OCI-LY7 (cell line): Measurements from ENCODE around the gene ATP2B1. TPM values are rescaled to one million over a fixed set of nuclear protein-coding genes. Genes with fewer than 3 reads are reported as not detected.

Source experiments
- BruUV-seq: library from RNA; stranded (reverse); fragments of 400-500 nt; replicated peaks from 2 replicates; lab custom pipeline; 2021; lab: Mats Ljungman, UMichigan
- CTCF ChIA-PET: fragments of 300-600 bp; sonication (Branson Sonifier 250); formaldehyde crosslinking; loops from one replicate; lab custom pipeline; 2022; ENCODE audit warnings: antibody characterized with exemption; ENCODE audit not compliant: unreplicated experiment; lab: Charles Lee
- POLR2A ChIA-PET: fragments of 300-600 bp; sonication (Branson Sonifier 250); formaldehyde crosslinking; loops from one replicate; lab custom pipeline; 2022; ENCODE audit warnings: antibody characterized with exemption; lab: Charles Lee
- DNase-seq: peaks from one replicate; pipeline ENCODE4 v3.0.0-alpha.2; 2015; ENCODE audit warnings: low spot score
- H2AFZ ChIP-seq: fragments of 200-600 bp; sonication (generic), shearing (Covaris generic); 2 replicates; pipeline ENCODE4 v1.6.1; 2014; ENCODE audit warnings: mild to moderate bottlenecking, antibody characterized with exemption, low read length, moderate library complexity
- H3K27ac ChIP-seq: fragments of 200-600 bp; sonication (generic); 2 replicates; pipeline ENCODE4 v1.5.1; 2014; ENCODE audit warnings: mixed run types, low read depth, mild to moderate bottlenecking, moderate library complexity, low read length, inconsistent platforms; ENCODE audit not compliant: poor library complexity, severe bottlenecking
- H3K36me3 ChIP-seq: fragments of 200-600 bp; sonication (generic); 2 replicates; pipeline ENCODE4 v1.6.1; 2014; ENCODE audit warnings: mild to moderate bottlenecking, antibody characterized with exemption, low read length, moderate library complexity, mixed read lengths; ENCODE audit not compliant: insufficient read depth
- H3K4me1 ChIP-seq: fragments of 200-600 bp; sonication (generic); 2 replicates; pipeline ENCODE4 v1.5.1; 2014; ENCODE audit warnings: mild to moderate bottlenecking, low read length; ENCODE audit not compliant: insufficient read depth, poor library complexity, severe bottlenecking
- H3K4me2 ChIP-seq: fragments of 200-600 bp; sonication (generic); 2 replicates; pipeline ENCODE4 v1.6.1; 2014; ENCODE audit warnings: mild to moderate bottlenecking, low read length
- H3K4me3 ChIP-seq: fragments of 200-600 bp; sonication (generic); 2 replicates; pipeline ENCODE4 v1.5.1; 2014; ENCODE audit warnings: mild to moderate bottlenecking, low read depth, low read length; ENCODE audit not compliant: poor library complexity, severe bottlenecking
- H3K79me2 ChIP-seq: fragments of 200-600 bp; sonication (generic); 2 replicates; pipeline ENCODE4 v1.6.1; 2016; ENCODE audit warnings: low read depth, mild to moderate bottlenecking, low read length, moderate library complexity, mixed read lengths; ENCODE audit not compliant: insufficient read depth
- H3K9me2 ChIP-seq: fragments of 200-600 bp; sonication (generic); 2 replicates; pipeline ENCODE4 v1.6.1; 2016; ENCODE audit warnings: mild to moderate bottlenecking, low read length, mixed read lengths; ENCODE audit not compliant: insufficient read depth
- H3K9me3 ChIP-seq: fragments of 200-600 bp; sonication (generic); 2 replicates; pipeline ENCODE4 v1.6.1; 2014; ENCODE audit warnings: mild to moderate bottlenecking, mixed run types, low read length, mixed read lengths
- H4K20me1 ChIP-seq: fragments of 200-600 bp; sonication (generic); 2 replicates; pipeline ENCODE4 v1.6.1; 2014; ENCODE audit warnings: mild to moderate bottlenecking, antibody characterized with exemption, low read length, moderate library complexity, mixed read lengths; ENCODE audit not compliant: insufficient read depth
- CTCF ChIP-seq: fragments of 200-600 bp; sonication (generic); conservative IDR thresholded peaks from 2 replicates; pipeline ENCODE4 v1.5.1; 2014; ENCODE audit warnings: mild to moderate bottlenecking, antibody characterized with exemption, low read length, moderate library complexity, mixed read lengths
- EZH2phosphoT487 ChIP-seq: fragments of 200-600 bp; sonication (generic); IDR thresholded peaks from 2 replicates; pipeline ENCODE4 v1.6.1; 2018; ENCODE audit warnings: low read depth, borderline replicate concordance, mild to moderate bottlenecking, mixed run types, antibody characterized with exemption, low read length, moderate library complexity, mixed read lengths
- intact Hi-C: fragments of 100-400 bp; cut with micrococcal nuclease; formaldehyde crosslinking; loops from one replicate; pipeline ENCODE4 v1.10.0; 2022; ENCODE audit not compliant: unreplicated experiment
- total RNA-seq, 2 experiments: library from RNA; depleted of rRNA in 1 of 2; stranded (reverse); fragments of >200 nt in 1 of 2; shearing (Covaris generic) in 1 of 2; gene quantifications; 2 replicates each; pipeline ENCODE4 v1.2.3, GENCODE V29; 2014 to 2022

Gene ATP2B1
- total RNA-seq, 2 experiments from 2014 or later, result 58.5 to 74.9 TPM

DNA sequence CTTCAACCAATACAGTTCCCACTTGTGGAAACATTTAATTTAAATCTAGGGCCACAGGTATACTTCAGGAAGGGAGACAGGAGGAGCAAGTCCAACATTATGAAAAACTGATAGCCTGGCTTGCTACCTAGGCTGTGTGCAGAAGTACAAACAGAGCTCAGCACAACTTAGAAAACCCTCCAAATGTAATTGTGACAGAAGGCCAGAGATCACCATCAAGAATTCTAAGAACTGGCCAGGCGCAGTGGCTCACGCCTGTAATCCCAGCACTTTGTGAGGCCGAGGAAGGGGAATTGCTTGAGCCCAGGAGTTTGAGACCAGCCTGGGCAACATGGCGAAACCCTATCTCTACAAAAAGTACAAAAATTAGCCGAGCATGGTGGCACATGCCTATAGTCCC, 14.1 kb downstream of the ATP2B1 start:
- peaks cover 15% of the 10 kb centered on the region for H3K4me1 ChIP-seq
- H4K20me1 ChIP-seq, result peaks cover 49% of the 10 kb centered on the region
- H3K4me2 ChIP-seq, result no peak overlapping the region
- no peaks in the 10 kb centered on the region for H3K9me3 ChIP-seq
- intact Hi-C loops, result no loop called here
- no peak overlapping the region for H3K27ac ChIP-seq
- ChIA-PET CTCF (no interaction called here), POLR2A (interaction anchor here (1.2 kb wide), 1 partner anchor 244 kb away, joined by 3 read pairs; no protein-coding TSS in a partner anchor)
- no peak for DNase-seq
- no peak for TF ChIP-seq CTCF
- no peak for TF ChIP-seq EZH2phosphoT487
- no TSS peak for BruUV-seq
- peaks cover 100% of the 10 kb centered on the region for H3K79me2 ChIP-seq
- H2AFZ ChIP-seq, result no peak overlapping the region
- no peaks in the 10 kb centered on the region for H3K9me2 ChIP-seq
- no peaks in the 10 kb centered on the region for H3K36me3 ChIP-seq
- no peak overlapping the region for H3K4me3 ChIP-seq

- H3K4me3 ChIP-seq, result no peak overlapping the region
- CTCF ChIA-PET, result no interaction called here
- no peak overlapping the region for H2AFZ ChIP-seq
- H3K36me3 ChIP-seq, result no peaks in the 10 kb centered on the region
- BruUV-seq, result TSS peak; percentile 1
- peaks cover 100% of the 10 kb centered on the region for H3K79me2 ChIP-seq
- POLR2A ChIA-PET, result interaction anchor here (0.6 to 1.2 kb wide), 2 partner anchors 24 to 245 kb away, joined by 3 to 5 read pairs; no protein-coding TSS in a partner anchor
- H3K9me3 ChIP-seq, result no peaks in the 10 kb centered on the region
- H3K4me1 ChIP-seq, result peaks cover 15% of the 10 kb centered on the region
- peaks cover 42% of the 10 kb centered on the region for H4K20me1 ChIP-seq
- no peak for TF ChIP-seq CTCF
- no peak for TF ChIP-seq EZH2phosphoT487
- no peak overlapping the region for H3K27ac ChIP-seq
- H3K9me2 ChIP-seq, result no peaks in the 10 kb centered on the region
- no peak overlapping the region for H3K4me2 ChIP-seq
- intact Hi-C loops, result no loop called here
- DNase-seq, result no peak
Observed at GRCh38 chr12:89693639-89694202, 14.9 kb downstream of the ATP2B1 start.

- H2AFZ ChIP-seq, result no peak overlapping the region
- CTCF ChIA-PET, result no interaction called here
- no TSS peak for BruUV-seq
- H3K79me2 ChIP-seq, result peaks cover 100% of the 10 kb centered on the region
- no peak for DNase-seq
- no peaks in the 10 kb centered on the region for H3K9me2 ChIP-seq
- H3K27ac ChIP-seq, result no peak overlapping the region
- TF ChIP-seq CTCF, result no peak
- TF ChIP-seq EZH2phosphoT487, result no peak
- POLR2A ChIA-PET, result interaction anchor here (1.0 kb wide), 1 partner anchor 24 kb away, joined by 3 read pairs; no protein-coding TSS in a partner anchor
- H3K4me3 ChIP-seq, result no peak overlapping the region
- intact Hi-C loops, result no loop called here
- peaks cover 30% of the 10 kb centered on the region for H4K20me1 ChIP-seq
- H3K36me3 ChIP-seq, result no peaks in the 10 kb centered on the region
- H3K4me2 ChIP-seq, result no peak overlapping the region
- H3K9me3 ChIP-seq, result no peaks in the 10 kb centered on the region
- peaks cover 15% of the 10 kb centered on the region for H3K4me1 ChIP-seq
Observed at GRCh38 chr12:89692439-89692838, 16.2 kb downstream of the ATP2B1 start.
